HG02678 (cell line): Measurements from ENCODE around the gene RAB7B.

Experiments
- ATAC-seq: cut with Tn5 transposase; IDR thresholded peaks from one replicate; pipeline ENCODE4 v1.9.1; 2021; ENCODE audit warnings: mild to moderate bottlenecking, moderate library complexity; ENCODE audit not compliant: unreplicated experiment

Gene RAB7B

GRCh38 chr1:205950826-205951549 lies 52.2 kb downstream of the RAB7B start:
- no peak for ATAC-seq

- no peak for ATAC-seq
These were observed 52.9 kb downstream of the RAB7B start for GRCh38 chr1:205950280-205950679.

- no peak for ATAC-seq
These were observed 53.4 kb downstream of the RAB7B start for GRCh38 chr1:205949753-205950152.

GRCh38 chr1:205948886-205949285 lies 54.3 kb downstream of the RAB7B start:
- no peak for ATAC-seq

GRCh38 chr1:205948039-205948438 lies 55.2 kb downstream of the RAB7B start:
- no peak for ATAC-seq

- no peak for ATAC-seq
These were observed 56.2 kb downstream of the RAB7B start for GRCh38 chr1:205947024-205947423.

- no peak for ATAC-seq
These were observed 58.1 kb downstream of the RAB7B start for GRCh38 chr1:205945069-205945468.

- no peak for ATAC-seq
These were observed 58.7 kb downstream of the RAB7B start for GRCh38 chr1:205944525-205944924.

GRCh38 chr1:205943245-205943644 lies 60.0 kb downstream of the RAB7B start, which contains the start of gene SLC26A9:
Gene SLC26A9 (minus strand): TSS chr1:205943456. CDS start chr1:205935820, 7,636 bp downstream.
- no peak for ATAC-seq

- ATAC-seq: no peak
These were observed 60.5 kb downstream of the RAB7B start for GRCh38 chr1:205942631-205943159.

GRCh38 chr1:205940710-205941109 lies 62.5 kb downstream of the RAB7B start:
- no peak for ATAC-seq

- ATAC-seq: no peak
These were observed 63.4 kb downstream of the RAB7B start for GRCh38 chr1:205939690-205940330.

GRCh38 chr1:205938682-205939081 lies 64.5 kb downstream of the RAB7B start:
- no peak for ATAC-seq

- no peak for ATAC-seq
These were observed 66.2 kb downstream of the RAB7B start for GRCh38 chr1:205936846-205937586.

GRCh38 chr1:205936311-205936710 lies 66.9 kb downstream of the RAB7B start:
- ATAC-seq: no peak

GRCh38 chr1:205935869-205936268 lies 67.3 kb downstream of the RAB7B start:
- ATAC-seq: no peak

- ATAC-seq: no peak
These were observed 68.4 kb downstream of the RAB7B start for GRCh38 chr1:205934788-205935187.

GRCh38 chr1:205933671-205934618 lies 69.2 kb downstream of the RAB7B start:
- no peak for ATAC-seq

- ATAC-seq: no peak
These were observed 70.4 kb downstream of the RAB7B start for GRCh38 chr1:205932776-205933175.

- no peak for ATAC-seq
These were observed 72.4 kb downstream of the RAB7B start for GRCh38 chr1:205930799-205931281.
